GM12891 (cell line): ENCODE measurements around the gene MSGN1.

ENCODE experiments used
- POLR2A ChIP-seq: IDR thresholded peaks from 2 replicates; pipeline ENCODE4 v1.6.1; 2011; ENCODE audit warnings: low read depth, low read length, control low read depth
- POLR2AphosphoS5 ChIP-seq: IDR thresholded peaks from 2 replicates; pipeline ENCODE4 v1.6.1; 2011; ENCODE audit warnings: low read depth, low read length, control low read depth

- TF ChIP-seq POLR2A (no peak), POLR2AphosphoS5 (no peak)
Observed at GRCh38 chr2:17864676-17865075, 48.4 kb downstream of the MSGN1 start.
